Measurements from ENCODE around the gene TBX19. TPM values are rescaled to one million over a fixed set of nuclear protein-coding genes. Genes with fewer than 3 reads are reported as not detected.

TBX19 gene
- total and polyA plus RNA-seq, 2 of the 4 experiments (the other 2 are of a cell fraction): 0.18 to 0.89 TPM

- in situ Hi-C loops (cut with MboI; ENCODE audit: low sequenced_read_pairs) (no loop called here), dilution Hi-C loops (cut with HindIII; ENCODE audit: low sequenced_read_pairs, unreplicated experiment) (no loop called here), intact Hi-C loops (cut with micrococcal nuclease) (no loop called here)
- H4K5ac ChIP-seq (ENCODE audit: low read depth, low read length): no peak overlapping the region
- H3K79me1 ChIP-seq (ENCODE audit: low read depth in 1 of 2, low read length in 2 of 2): no peaks in the 10 kb centered on the region
- ChIA-PET CTCF (no interaction called here), POLR2A (ENCODE audit: unreplicated experiment) (no interaction called here)
- H4K91ac ChIP-seq (ENCODE audit: insufficient read depth, low read depth, low read length): no peak overlapping the region
- H3K18ac ChIP-seq (ENCODE audit: low read depth, low read length): no peak overlapping the region
- no peak overlapping the region for H3K4ac ChIP-seq (ENCODE audit: low read depth, low read length)
- no peak overlapping the region for H2BK5ac ChIP-seq (ENCODE audit: low read depth, low read length, poor library complexity, severe bottlenecking)
- no peak overlapping the region for H2BK120ac ChIP-seq (ENCODE audit: low read depth, low read length)
- no peak overlapping the region for H3K27ac ChIP-seq (ENCODE audit: insufficient read depth, low read length)
- H3K4me2 ChIP-seq (ENCODE audit: low read depth, low read length): no peak overlapping the region
- H3K27me3 ChIP-seq (ENCODE audit: control insufficient read depth, insufficient read depth, low read length): no peaks in the 10 kb centered on the region
- no peak overlapping the region for H4K8ac ChIP-seq (ENCODE audit: low read depth in 2 of 2, low read length in 2 of 2)
- TF ChIP-seq MXI1 (IDR thresholded peaks at IDR 0.05; ENCODE audit: borderline replicate concordance, low read depth, low read length) (no peak), FOS (IDR thresholded peaks at IDR 0.05; ENCODE audit: low read depth, low read length) (no peak), BHLHE40 (IDR thresholded peaks at IDR 0.05; ENCODE audit: low read depth, low read length) (no peak), SMC3 (IDR thresholded peaks at IDR 0.05; ENCODE audit: low read depth, low read length) (no peak), CTCF (conservative IDR thresholded peaks at IDR 0.05; ENCODE audit: low read depth, low read length) (no peak), MAFK (IDR thresholded peaks at IDR 0.05; ENCODE audit: low read depth, low read length) (no peak), NFE2L2 (IDR thresholded peaks at IDR 0.05; ENCODE audit: low read depth, low read length) (no peak), CEBPB (IDR thresholded peaks at IDR 0.05; ENCODE audit: low read depth, low read length) (no peak), MAZ (IDR thresholded peaks at IDR 0.05; ENCODE audit: borderline replicate concordance, low read depth, low read length) (no peak), RAD21 (IDR thresholded peaks at IDR 0.05; ENCODE audit: low read length) (no peak), RFX5 (IDR thresholded peaks at IDR 0.05; ENCODE audit: low read depth, low read length) (no peak), RCOR1 (IDR thresholded peaks at IDR 0.05; ENCODE audit: insufficient replicate concordance, low read length) (no peak), POLR2A (IDR thresholded peaks at IDR 0.05; ENCODE audit: low read depth, low read length) (no peak), CHD1 (IDR thresholded peaks at IDR 0.05; ENCODE audit: low read depth, low read length) (no peak)
- TF ChIP-seq, protein P1, sequence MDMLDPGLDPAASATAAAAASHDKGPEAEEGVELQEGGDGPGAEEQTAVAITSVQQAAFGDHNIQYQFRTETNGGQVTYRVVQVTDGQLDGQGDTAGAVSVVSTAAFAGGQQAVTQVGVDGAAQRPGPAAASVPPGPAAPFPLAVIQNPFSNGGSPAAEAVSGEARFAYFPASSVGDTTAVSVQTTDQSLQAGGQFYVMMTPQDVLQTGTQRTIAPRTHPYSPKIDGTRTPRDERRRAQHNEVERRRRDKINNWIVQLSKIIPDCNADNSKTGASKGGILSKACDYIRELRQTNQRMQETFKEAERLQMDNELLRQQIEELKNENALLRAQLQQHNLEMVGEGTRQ (IDR thresholded peaks at IDR 0.05; ENCODE audit: low read depth, low read length): no peak
- TF ChIP-seq, protein P2, sequence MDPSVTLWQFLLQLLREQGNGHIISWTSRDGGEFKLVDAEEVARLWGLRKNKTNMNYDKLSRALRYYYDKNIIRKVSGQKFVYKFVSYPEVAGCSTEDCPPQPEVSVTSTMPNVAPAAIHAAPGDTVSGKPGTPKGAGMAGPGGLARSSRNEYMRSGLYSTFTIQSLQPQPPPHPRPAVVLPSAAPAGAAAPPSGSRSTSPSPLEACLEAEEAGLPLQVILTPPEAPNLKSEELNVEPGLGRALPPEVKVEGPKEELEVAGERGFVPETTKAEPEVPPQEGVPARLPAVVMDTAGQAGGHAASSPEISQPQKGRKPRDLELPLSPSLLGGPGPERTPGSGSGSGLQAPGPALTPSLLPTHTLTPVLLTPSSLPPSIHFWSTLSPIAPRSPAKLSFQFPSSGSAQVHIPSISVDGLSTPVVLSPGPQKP (IDR thresholded peaks at IDR 0.05; ENCODE audit: borderline replicate concordance, low read depth, low read length): no peak
- H3K9me1 ChIP-seq (ENCODE audit: insufficient read depth, low read length): no peaks in the 10 kb centered on the region
- WGBS, 2 experiments (ENCODE audit: extremely low coverage in 2 of 2, insufficient read length in 1 of 2): no CpG with 5 or more reads among the region's 1 CpG
- H3K4me1 ChIP-seq (ENCODE audit: control insufficient read depth, insufficient read depth, low read length): no peaks in the 10 kb centered on the region
- H2AK5ac ChIP-seq (ENCODE audit: low read depth, low read length): no peak overlapping the region
- BruUV-seq (replicated peaks): no TSS peak
- H3K4me3 ChIP-seq (ENCODE audit: insufficient read depth, low read depth, low read length): no peak overlapping the region
- H3K23ac ChIP-seq (ENCODE audit: low read depth, low read length): no peak overlapping the region
- no peak overlapping the region for H2BK15ac ChIP-seq (ENCODE audit: low read depth, low read length)
- no peaks in the 10 kb centered on the region for H3K36me3 ChIP-seq (ENCODE audit: control insufficient read depth, insufficient read depth, low read length)
- no peak overlapping the region for H3K56ac ChIP-seq (ENCODE audit: extremely low read depth, insufficient read depth, low read length)
- H2AK9ac ChIP-seq (replicated peaks; ENCODE audit: low read depth, low read length, poor library complexity): no peak overlapping the region
- H3K9me3 ChIP-seq (ENCODE audit: control insufficient read depth, insufficient read depth, low read length): no peaks in the 10 kb centered on the region
- H2AFZ ChIP-seq (replicated peaks; ENCODE audit: low read length, poor library complexity): no peak overlapping the region
- no peak overlapping the region for H3K9ac ChIP-seq (ENCODE audit: low read depth, low read length)
- H2BK20ac ChIP-seq (ENCODE audit: low read depth, low read length): no peak overlapping the region
- no peaks in the 10 kb centered on the region for H4K20me1 ChIP-seq (ENCODE audit: insufficient read depth, low read length)
- ATAC-seq (ENCODE audit: low read depth): no peak
- DNase-seq: no peak
- no peak overlapping the region for H3K14ac ChIP-seq (replicated peaks; ENCODE audit: low read depth, low read length)
Observed at GRCh38 chr1:168271636-168272035, 9.0 kb upstream of the TBX19 start.
